Ammon's horn (tissue), 1 donor: Measurements from ENCODE around the gene SLIT1.

ENCODE experiments used
- DNase-seq: peaks from one replicate; pipeline ENCODE4 v3.0.0-alpha.2; 2016; ENCODE audit warnings: low spot score

Gene SLIT1

DNA sequence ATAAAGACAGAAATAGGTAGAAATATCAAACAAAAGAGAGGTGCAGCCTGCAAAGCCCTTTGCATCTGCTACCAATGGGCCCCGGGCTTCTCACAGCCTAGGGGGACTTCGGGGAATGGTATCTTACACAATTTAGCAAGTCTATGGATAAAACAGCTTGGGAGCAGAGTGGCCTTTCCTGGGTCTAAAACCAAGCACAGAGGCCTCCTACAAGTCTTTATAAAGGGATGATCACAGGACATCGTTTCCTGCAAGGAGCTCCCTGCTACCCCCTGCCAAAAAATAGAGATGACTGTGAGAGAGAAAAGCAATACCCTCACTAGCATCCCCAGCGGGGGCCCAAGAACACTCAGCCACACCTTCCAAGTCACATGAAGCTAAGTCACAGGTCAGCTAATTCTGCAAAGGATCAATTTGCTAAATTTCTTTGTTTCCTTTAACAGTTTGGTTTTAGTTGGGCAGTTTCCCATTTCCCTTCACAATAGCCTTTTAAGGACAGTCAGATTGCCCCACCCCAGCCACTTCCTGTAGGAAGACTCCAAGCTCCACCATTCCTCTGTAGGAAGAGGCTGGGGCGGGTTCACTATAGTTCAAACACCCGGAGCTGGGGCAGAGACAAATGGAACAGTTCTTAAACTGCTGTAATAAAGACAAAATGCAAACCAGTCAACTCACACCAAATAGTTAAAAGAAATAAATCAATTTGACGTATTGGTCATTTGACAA is 105.5 kb downstream of the SLIT1 start:
- DNase-seq: no peak

GRCh38 chr10:97079448-97079847 is 106.3 kb downstream of the SLIT1 start:
- DNase-seq: no peak

DNA sequence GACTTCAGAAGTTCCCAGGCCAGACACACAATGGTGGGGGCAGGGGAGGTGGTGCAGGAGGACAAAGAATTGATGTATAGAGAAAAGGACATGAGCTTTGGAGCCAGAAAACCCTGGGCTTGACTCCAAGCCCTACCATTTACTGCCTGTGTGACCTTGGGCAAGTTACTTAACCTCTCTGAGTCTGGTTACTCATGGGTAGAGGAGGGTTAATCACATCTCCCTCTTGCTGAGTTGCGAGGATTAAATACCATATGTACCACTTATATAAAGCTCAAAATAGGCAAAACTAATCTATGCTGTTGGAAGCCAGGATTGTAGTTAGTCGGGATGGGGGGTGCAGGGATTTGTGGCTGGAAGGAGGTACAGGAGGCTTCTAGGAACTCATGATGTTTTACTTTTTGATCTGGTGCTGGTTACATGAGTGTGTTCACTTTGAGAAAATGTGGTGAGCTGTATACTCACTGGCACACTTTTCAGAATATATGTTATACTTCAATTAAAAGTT is 106.8 kb downstream of the SLIT1 start:
- no peak for DNase-seq

GRCh38 chr10:97078261-97078937 is 107.4 kb downstream of the SLIT1 start:
- no peak for DNase-seq

DNA sequence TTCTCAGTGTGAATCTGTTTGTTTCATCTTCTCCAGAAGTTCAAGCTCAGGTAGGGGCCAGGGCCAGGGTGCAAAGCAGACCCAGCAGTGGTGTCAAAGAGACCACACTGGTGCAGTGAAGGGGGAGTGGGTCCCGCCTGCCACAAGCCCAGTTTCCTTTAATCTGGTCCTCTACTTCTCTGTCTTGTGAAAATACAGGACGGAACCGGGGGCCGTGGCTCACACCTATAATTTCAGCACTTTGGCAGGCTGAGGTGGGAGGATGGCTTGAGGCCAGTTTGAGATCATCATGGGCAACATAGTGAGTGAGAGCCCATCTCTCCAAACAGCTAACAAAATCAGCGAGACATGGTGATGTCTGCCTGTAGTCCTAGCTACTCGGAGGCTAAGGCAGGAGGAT is 109.0 kb downstream of the SLIT1 start:
- no peak for DNase-seq

- DNase-seq: no peak
Measured at GRCh38 chr10:97075961-97076525, 109.7 kb downstream of the SLIT1 start.

DNA sequence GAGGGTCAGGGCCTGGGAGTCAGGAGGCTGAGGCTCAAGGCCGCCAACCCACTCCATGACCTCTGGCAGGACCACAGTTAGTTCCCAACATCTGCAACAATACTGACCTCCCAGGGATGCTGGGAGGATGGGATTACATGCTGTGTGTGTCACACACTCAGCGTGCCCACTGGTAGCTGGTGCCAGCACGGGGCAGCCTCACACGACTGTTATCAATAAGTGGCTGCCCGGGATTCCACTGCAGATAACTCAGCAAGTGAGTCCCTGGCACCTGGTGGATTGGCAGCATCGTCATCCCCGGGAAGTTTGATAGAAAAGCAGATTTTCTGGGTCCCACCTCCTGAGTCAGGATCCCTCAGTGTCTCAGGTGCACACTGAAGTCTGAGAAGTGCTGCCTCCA is 110.3 kb downstream of the SLIT1 start:
- DNase-seq: no peak

GRCh38 chr10:97074256-97075145 is 111.3 kb downstream of the SLIT1 start:
- DNase-seq: peak; percentile 30

DNA sequence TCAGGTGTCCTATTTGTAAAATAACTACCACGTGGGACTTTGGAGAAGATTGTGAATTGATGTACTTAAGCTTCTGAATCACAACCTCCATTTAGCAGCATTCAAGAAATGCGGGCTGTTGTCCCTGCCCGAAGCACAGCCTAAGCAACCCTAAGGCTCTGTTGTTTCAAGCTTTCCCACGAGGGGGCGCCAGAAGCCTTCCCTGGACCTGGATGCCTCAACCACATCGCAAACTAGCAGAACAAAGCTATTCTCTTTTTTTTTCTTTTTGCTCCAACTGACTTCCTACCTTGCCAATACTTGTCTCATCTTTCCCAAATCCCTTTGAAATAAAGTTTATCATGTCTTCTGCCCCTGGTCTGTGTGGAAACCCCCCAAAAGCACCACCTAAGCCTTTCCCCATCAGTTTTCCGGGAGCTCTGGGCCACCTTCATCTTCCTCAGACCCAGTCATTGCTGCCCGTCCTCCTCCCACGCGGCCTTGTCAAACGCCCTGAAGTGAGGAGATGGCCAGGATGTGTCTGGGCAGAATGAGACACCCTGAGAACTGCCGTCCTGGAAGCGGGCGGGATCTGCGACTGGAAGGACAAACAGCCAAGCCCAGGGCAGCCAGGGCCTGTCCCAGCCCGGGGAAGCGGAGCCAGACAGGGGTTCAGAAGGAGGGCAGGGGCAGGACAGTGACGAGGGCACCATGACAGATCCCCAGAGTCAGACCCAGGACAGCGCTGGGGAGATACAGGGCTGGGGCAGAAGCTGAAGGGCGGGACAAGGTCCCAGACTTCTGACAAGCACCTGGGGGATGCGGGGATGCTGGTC is 112.7 kb downstream of the SLIT1 start:
- peak; percentile 87 for DNase-seq

DNA sequence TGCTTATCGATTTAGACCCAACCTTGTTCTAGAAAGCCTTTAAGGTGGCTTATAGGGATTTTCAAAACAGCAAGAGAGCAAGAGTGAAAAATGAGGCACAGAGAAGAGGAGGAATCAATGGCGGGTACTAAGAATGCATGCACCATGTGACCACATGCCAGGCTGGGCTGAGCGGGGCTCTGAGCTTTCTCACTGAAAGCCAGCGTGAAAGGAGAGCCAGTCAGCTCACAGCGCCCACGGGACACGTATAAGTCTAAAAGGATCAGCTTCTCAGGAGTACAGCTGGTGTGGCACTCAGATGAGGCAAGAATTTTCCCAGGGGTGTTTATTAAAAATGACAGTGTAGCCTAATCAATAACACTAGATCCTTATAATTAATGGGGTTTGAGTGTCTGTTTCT is 114.3 kb downstream of the SLIT1 start:
- no peak for DNase-seq

DNA sequence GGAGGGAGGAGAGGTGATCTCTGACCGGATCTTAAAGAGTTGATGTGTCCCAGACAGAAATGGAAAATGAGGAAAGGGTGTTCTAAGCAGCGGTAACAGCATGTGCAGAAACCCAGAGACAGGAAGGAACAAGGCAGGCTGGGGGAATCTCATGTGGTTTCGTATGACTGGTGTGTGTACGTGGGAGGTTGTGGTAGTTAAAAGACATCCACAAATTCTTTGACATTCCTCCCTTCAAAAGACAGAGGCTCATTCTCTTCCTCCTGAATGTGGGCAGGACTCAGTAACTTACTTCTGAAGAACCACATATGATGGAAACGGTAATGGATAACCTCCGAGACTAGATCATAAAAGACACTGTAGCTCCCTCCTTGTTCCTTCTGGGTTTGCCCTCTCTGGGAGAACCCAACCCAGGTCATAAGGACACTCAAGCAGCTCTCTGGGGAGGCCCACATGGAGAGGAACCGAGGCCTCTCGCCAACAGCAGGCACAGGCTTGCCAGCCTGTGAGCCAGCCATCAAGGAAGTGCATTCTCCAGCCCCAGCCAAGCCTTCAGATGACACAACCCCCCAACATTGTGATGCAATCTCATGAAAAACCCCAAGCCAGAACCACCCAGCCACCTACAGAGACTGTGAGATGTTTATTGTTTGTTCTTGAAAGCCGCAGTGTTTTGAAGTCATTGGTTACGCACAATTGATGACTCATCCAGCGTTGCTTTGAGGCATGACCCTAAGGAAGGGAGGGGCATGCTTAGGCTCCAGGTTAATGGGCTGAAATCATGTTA is 116.0 kb downstream of the SLIT1 start:
- no peak for DNase-seq

DNA sequence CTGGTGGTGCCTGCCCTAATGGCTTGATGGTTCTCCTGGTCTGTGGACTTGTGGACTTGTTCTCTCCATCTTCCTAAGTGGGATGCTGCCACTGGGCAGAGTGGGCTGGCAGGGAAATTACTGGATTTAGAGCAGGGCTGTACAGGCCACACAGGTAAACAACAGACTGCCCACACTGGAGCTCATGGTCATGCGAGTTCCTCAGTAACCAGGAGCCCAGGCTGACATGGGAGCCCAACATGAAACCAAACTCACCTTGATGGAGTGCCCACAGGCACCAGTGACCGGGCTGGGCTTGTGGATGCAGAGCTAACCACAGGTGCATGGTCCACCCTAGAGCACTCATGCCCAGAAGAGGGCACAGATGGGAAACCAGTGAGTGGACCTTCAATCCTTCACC is 116.7 kb downstream of the SLIT1 start:
- DNase-seq: no peak

- DNase-seq: no peak
Measured at GRCh38 chr10:97067716-97068391, 117.9 kb downstream of the SLIT1 start.

- DNase-seq: no peak
Measured at GRCh38 chr10:97066877-97067555, 118.7 kb downstream of the SLIT1 start.

DNA sequence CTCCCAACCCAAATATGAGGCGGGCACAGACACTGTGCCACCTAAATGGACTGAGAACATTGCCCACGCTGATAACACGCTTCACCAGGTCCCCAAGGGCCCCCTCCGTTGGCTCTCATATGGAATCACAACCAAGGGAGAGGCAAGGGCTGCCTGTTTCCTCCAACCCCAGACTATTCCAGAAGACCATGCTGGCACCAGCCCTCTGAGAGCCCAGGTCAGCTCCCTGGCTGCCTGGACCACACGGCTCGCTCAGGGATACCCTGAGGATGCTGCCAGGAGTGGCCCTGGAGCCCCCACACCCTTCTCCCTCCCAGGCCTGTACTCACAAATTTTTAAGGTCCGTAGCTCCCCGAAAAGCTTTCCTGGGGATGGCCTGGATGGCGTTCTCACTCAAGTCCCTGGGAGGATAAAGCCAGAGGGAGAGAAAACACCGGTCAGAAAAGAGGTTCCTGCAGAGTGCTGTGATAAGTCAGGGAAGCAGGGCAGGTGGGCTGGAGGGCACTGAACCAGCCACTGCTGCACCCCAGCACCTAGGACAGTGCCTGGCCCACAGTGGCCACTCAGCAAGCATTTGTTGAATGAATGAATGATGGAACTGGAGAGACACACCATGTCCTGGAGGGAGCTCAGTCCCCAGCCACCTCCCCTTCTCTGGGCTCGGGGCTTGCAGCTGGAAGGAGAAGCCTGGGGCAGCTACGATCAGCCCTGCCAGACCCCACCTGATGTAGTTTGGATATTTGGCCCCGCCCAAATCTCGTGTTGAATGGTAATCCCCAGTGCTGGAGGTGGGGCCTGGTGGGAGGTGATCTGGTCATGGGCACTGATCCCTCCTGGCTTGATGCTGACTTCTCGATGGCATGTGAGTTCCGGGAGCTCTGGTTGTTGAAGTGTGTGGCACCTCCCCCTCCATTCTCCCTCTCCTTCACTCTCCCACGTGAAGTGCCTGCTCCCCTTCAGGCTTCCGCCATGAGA is 119.8 kb downstream of the SLIT1 start:
- DNase-seq: no peak

DNA sequence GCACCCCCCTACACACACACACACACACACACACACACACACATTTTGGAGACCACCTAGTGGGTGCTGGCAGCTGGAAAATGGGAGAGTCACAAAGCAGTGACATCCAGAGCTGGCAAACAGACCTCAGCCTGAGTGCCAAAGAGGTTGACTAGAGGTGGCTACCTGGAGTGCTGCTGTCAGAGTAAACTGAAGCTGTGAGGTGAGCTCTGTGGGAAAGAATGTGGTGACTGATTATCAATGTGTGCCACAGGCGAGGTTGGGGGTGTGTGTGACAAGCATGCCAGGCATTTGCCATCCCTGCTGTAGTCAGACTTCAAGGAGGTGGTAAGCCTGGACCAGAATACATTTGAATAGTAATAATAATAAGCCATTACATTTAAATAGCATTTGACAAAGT is 120.6 kb downstream of the SLIT1 start:
- DNase-seq: no peak

DNA sequence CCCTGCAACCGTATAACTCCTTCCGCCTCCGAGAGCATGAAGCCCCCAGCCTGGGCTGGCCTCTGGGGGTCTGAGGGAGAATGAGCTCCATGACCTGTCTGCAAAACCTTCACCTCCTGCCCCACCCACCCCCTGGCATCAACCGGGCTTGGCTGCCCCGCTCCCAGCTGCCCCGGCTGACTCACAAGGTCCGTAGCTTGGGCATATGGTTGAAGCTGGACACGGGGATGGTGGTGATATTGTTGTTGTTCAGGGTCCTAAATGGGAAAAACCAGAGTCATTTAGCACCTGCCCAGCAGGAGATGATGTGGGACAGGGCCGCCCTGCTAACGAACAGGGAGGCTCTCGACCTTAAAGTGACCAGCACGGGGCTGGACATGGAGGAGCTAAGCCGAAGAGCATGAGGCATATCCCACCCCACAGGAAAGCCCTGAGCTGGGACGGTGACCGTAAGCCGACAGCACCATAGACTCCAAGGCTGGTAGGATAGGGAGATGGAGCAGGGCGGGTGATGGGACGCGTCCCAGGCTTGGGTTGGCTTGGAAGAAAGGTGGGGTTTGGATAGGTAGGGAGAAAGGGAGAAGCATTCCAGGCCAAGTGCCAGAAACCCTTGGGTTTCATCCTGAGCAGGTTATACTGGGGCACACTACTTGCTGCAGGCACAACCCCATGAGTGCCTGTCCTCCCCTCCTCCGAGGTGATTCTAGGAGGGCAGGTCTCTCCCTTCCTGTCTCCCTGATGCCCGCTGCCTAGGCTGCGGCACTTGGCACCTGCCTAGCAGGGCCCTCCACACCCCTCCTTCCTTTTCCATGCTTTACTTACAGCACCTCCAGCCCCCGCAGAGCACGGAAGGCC is 121.5 kb downstream of the SLIT1 start:
- DNase-seq: no peak
